ENCODE results near the gene SVEP1. TPM values are rescaled to one million over a fixed set of nuclear protein-coding genes. Genes with fewer than 3 reads are reported as not detected.

The SVEP1 gene
- total RNA-seq, 2 experiments from 2014 or later = not detected

DNA sequence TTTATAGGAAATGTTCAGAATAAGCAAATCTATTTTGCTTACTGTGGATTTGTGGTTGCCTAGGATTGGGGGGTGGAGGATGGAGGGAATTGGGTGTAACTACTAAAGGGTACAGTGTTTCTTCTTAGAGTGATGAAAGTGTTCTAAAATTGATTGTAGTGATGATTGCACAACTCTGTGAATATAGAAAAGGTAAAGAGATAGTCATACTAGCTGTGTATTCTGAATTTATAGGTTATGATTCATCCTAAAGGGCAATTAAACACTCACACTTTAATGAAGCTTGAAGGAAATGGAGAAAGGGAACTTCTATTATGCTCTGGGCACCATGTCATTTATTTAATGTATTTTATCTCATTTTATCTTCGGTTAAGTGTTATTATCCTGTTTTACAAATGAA is 251.8 kb downstream of the SVEP1 start:
- CTCF ChIA-PET = no interaction called here
- H3K27me3 Mint-ChIP-seq = peaks cover 6% of the 10 kb centered on the region

DNA sequence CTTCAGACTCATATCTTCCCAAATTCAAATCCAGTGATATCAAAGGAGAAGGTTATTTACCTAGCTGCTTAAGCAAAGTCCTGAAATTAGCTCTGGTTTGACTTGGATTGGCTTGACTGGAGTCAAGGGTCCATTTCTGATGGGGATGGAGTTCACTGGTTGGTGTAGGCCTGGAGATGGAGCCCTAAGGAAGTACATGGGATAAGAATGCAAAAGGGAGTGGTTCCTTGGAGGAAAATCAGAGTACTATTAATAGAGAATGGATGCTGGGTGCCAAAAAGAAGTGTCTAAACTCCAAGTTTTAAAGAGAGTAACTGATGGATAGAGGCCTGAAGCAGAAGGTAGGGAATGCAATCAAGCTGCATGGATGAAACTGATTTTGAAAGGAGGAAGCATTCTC is 255.7 kb downstream of the SVEP1 start:
- POLR2A ChIA-PET = no interaction called here
- Mint-ChIP-seq H3K36me3 (ENCODE audit: low read depth) (no peaks in the 10 kb centered on the region), H3K27me3 (peaks cover 15% of the 10 kb centered on the region), H3K27ac (no peak overlapping the region), H3K4me3 (no peak overlapping the region), H3K4me1 (no peaks in the 10 kb centered on the region), H3K9me3 (no peaks in the 10 kb centered on the region)
- no peak for DNase-seq
- CTCF ChIA-PET = interaction anchor here (0.9 kb wide), 1 partner anchor 67 kb away, joined by 5 read pairs; the partner anchor contains the start of gene TXN

More for the DNA sequence above, 251.8 kb downstream of the SVEP1 start:
- peaks cover 6% of the 10 kb centered on the region for H3K4me1 Mint-ChIP-seq
- POLR2A ChIA-PET = no interaction called here
- DNase-seq = no peak
- no peaks in the 10 kb centered on the region for H3K9me3 Mint-ChIP-seq
- no peaks in the 10 kb centered on the region for H3K36me3 Mint-ChIP-seq (ENCODE audit: low read depth)
- H3K27ac Mint-ChIP-seq = no peak overlapping the region
- H3K4me3 Mint-ChIP-seq = no peak overlapping the region

- H3K27me3 Mint-ChIP-seq = peaks cover 15% of the 10 kb centered on the region
- no peaks in the 10 kb centered on the region for H3K36me3 Mint-ChIP-seq (ENCODE audit: low read depth)
- no peak for DNase-seq
- peaks cover 8% of the 10 kb centered on the region for H3K4me1 Mint-ChIP-seq
- no peak overlapping the region for H3K4me3 Mint-ChIP-seq
- ChIA-PET POLR2A (no interaction called here), CTCF (interaction anchor here (1.0 kb wide), 1 partner anchor 46 kb away, joined by 3 read pairs; no protein-coding TSS in a partner anchor)
- H3K27ac Mint-ChIP-seq = no peak overlapping the region
- no peaks in the 10 kb centered on the region for H3K9me3 Mint-ChIP-seq
Measured at GRCh38 chr9:110320651-110321445, 258.7 kb downstream of the SVEP1 start.

GRCh38 chr9:110319781-110320492 is 259.6 kb downstream of the SVEP1 start:
- Mint-ChIP-seq H3K27me3 (peaks cover 15% of the 10 kb centered on the region), H3K9me3 (no peaks in the 10 kb centered on the region), H3K4me1 (peaks cover 8% of the 10 kb centered on the region), H3K36me3 (ENCODE audit: low read depth) (no peaks in the 10 kb centered on the region), H3K27ac (no peak overlapping the region), H3K4me3 (no peak overlapping the region)
- ChIA-PET CTCF (no interaction called here), POLR2A (no interaction called here)
- DNase-seq = no peak

- Mint-ChIP-seq H3K36me3 (ENCODE audit: low read depth) (no peaks in the 10 kb centered on the region), H3K4me1 (peaks cover 8% of the 10 kb centered on the region), H3K9me3 (peaks cover 2% of the 10 kb centered on the region), H3K4me3 (no peak overlapping the region), H3K27ac (no peak overlapping the region), H3K27me3 (peaks cover 10% of the 10 kb centered on the region)
- CTCF ChIA-PET = no interaction called here
- no peak for DNase-seq
- POLR2A ChIA-PET = no interaction called here
Measured at GRCh38 chr9:110317911-110318310, 261.6 kb downstream of the SVEP1 start.

GRCh38 chr9:110316261-110317075 is 263.1 kb downstream of the SVEP1 start:
- H3K4me3 Mint-ChIP-seq = peak overlapping the region; percentile 63
- peak; percentile 10 for DNase-seq
- H3K36me3 Mint-ChIP-seq (ENCODE audit: low read depth) = no peaks in the 10 kb centered on the region
- peaks cover 5% of the 10 kb centered on the region for H3K27me3 Mint-ChIP-seq
- H3K4me1 Mint-ChIP-seq = peaks cover 8% of the 10 kb centered on the region
- peaks cover 2% of the 10 kb centered on the region for H3K9me3 Mint-ChIP-seq
- peak overlapping the region; percentile 74 for H3K27ac Mint-ChIP-seq
- POLR2A ChIA-PET = interaction anchor here (0.8 kb wide), 1 partner anchor 60 kb away, joined by 3 read pairs; the partner anchor contains the start of gene TXN
- CTCF ChIA-PET = interaction anchor here (0.6 kb wide), 1 partner anchor 18 kb away, joined by 3 read pairs; no protein-coding TSS in a partner anchor

Other genes starting within 250 kb of the SVEP1 start
- not detected for gene TXNDC8, start 241.9 kb downstream of the SVEP1 start, total RNA-seq
- gene MUSK, start 89.0 kb upstream of the SVEP1 start, total RNA-seq = not detected

Data from activated CD4-positive, alpha-beta T cell treated with anti-CD3 and anti-CD28 coated beads, Interleukin-2, amount 10 ng/mL, durations not matched to agents 7 days and 5 days (primary cell).